HCT116 (cell line): Measurements from ENCODE around the gene RNF212. TPM values are rescaled to one million over a fixed set of nuclear protein-coding genes. Genes with fewer than 3 reads are reported as not detected.

Experiments
- ATAC-seq: fragments of 200-7000 bp; cut with Tn5 transposase; 2 replicates; pipeline ENCODE4 v1.9.1; 2020; ENCODE audit warnings: mild to moderate bottlenecking, moderate library complexity
- BruUV-seq: library from RNA; stranded (reverse); fragments of 400-500 nt; replicated peaks from 2 replicates; lab custom pipeline; 2021; lab: Mats Ljungman, UMichigan
- CTCF ChIA-PET: fragments of 300-600 bp; sonication (Branson Sonifier 250); formaldehyde crosslinking; loops from one replicate; lab custom pipeline; 2021; ENCODE audit warnings: antibody characterized with exemption; lab: Charles Lee
- POLR2A ChIA-PET: fragments of 300-600, 350-600 bp; sonication (Branson Sonifier 250); formaldehyde crosslinking; loops from one replicate; lab custom pipeline; 2021; ENCODE audit warnings: antibody characterized with exemption; lab: Charles Lee
- RAD21 ChIA-PET, 2 experiments: fragments of 300-600 bp; sonication (Branson Sonifier 250); formaldehyde crosslinking; loops; one replicate each; lab custom pipeline; 2023; ENCODE audit warnings: low total read pairs in 2 of 2; ENCODE audit not compliant: uncharacterized antibody in 2 of 2, unreplicated experiment in 2 of 2, low non-redundant PET in 1 of 2; lab: Charles Lee
- DNase-seq: peaks from one replicate; pipeline ENCODE4 v3.0.0-alpha.2; 2010; ENCODE audit warnings: low read depth, low spot score
- H2AFZ ChIP-seq: fragments of 200-600 bp; shearing (Covaris generic), sonication (generic); 2 replicates; pipeline ENCODE4 v1.6.1; 2017; ENCODE audit warnings: low read depth, mixed run types, mixed read lengths, antibody characterized with exemption, low read length; ENCODE audit not compliant: poor library complexity, severe bottlenecking
- H3K27ac ChIP-seq: 2 replicates; pipeline ENCODE4 v1.5.1; 2012; ENCODE audit warnings: low read depth, low read length
- H3K27me3 ChIP-seq: fragments of 200-600 bp; sonication (generic); 2 replicates; pipeline ENCODE4 v1.6.1; 2016; ENCODE audit warnings: mixed run types, low read length, mixed read lengths; ENCODE audit not compliant: insufficient read depth
- H3K36me3 ChIP-seq, 2 experiments: fragments of 200-500 bp in 1 of 2; fragments of 200-600 bp in 1 of 2; sonication (Bioruptor generic) in 1 of 2; sonication (generic) in 1 of 2; 2 replicates each; pipeline versions ENCODE4 v1.5.1 to v1.6.1; 2014 to 2016; ENCODE audit warnings: low read length in 2 of 2, inconsistent platforms in 1 of 2, mixed read lengths in 1 of 2, mixed run types in 1 of 2; ENCODE audit not compliant: insufficient read depth in 2 of 2, control insufficient read depth in 1 of 2
- H3K4me1 ChIP-seq, 2 experiments: fragments of 200-600 bp in 1 of 2; sonication (generic) in 1 of 2; 2 replicates each; pipeline versions ENCODE4 v1.5.1 to v1.6.1; 2012 to 2017; ENCODE audit warnings: low read length in 2 of 2, inconsistent platforms in 1 of 2, mild to moderate bottlenecking in 1 of 2, mixed read lengths in 1 of 2, mixed run types in 1 of 2, moderate library complexity in 1 of 2; ENCODE audit not compliant: insufficient read depth in 2 of 2, control insufficient read depth in 1 of 2
- H3K4me2 ChIP-seq: fragments of 200-600 bp; sonication (generic); 2 replicates; pipeline ENCODE4 v1.6.1; 2017; ENCODE audit warnings: mixed run types, low read length, mixed read lengths
- H3K4me3 ChIP-seq, 2 experiments: fragments of 200-600 bp in 1 of 2; sonication (generic) in 1 of 2; replicated peaks in 1 of 2; 2 replicates each; pipeline ENCODE4 v1.5.1; 2011 to 2016; ENCODE audit warnings: low read length in 2 of 2, control low read depth in 1 of 2, low read depth in 1 of 2, mild to moderate bottlenecking in 1 of 2, mixed read lengths in 1 of 2, mixed run types in 1 of 2
- H3K79me2 ChIP-seq: fragments of 200-600 bp; sonication (generic); 2 replicates; pipeline ENCODE4 v1.6.1; 2017; ENCODE audit warnings: mild to moderate bottlenecking, mixed run types, low read length, moderate library complexity, mixed read lengths; ENCODE audit not compliant: insufficient read depth
- H3K9ac ChIP-seq: fragments of 200-600 bp; sonication (generic); 2 replicates; pipeline ENCODE4 v1.6.1; 2016; ENCODE audit warnings: low read length, mixed read lengths
- H3K9me2 ChIP-seq: fragments of 200-600 bp; sonication (generic), shearing (Covaris generic); 2 replicates; pipeline ENCODE4 v1.6.1; 2017; ENCODE audit warnings: mixed run types, mild to moderate bottlenecking, moderate library complexity; ENCODE audit not compliant: insufficient read depth
- H3K9me3 ChIP-seq, 2 experiments: fragments of 200-500 bp in 1 of 2; fragments of 200-600 bp in 1 of 2; sonication (Bioruptor generic) in 1 of 2; sonication (generic) in 1 of 2; 2 replicates each; pipeline ENCODE4 v1.6.1; 2014 to 2017; ENCODE audit warnings: low read length in 2 of 2, mixed read lengths in 2 of 2, inconsistent platforms in 1 of 2, low read depth in 1 of 2, mild to moderate bottlenecking in 1 of 2, mixed run types in 1 of 2, moderate library complexity in 1 of 2; ENCODE audit not compliant: control insufficient read depth in 1 of 2, insufficient read depth in 1 of 2
- H4K20me1 ChIP-seq: fragments of 200-600 bp; sonication (generic), shearing (Covaris generic); 2 replicates; pipeline ENCODE4 v1.6.1; 2017; ENCODE audit warnings: mixed run types, mild to moderate bottlenecking, moderate library complexity; ENCODE audit not compliant: insufficient read depth
- CBX3 ChIP-seq: IDR thresholded peaks from 2 replicates; pipeline ENCODE4 v1.6.1; 2012; ENCODE audit warnings: low read depth
- CTCF ChIP-seq, 3 experiments: fragments of 200-600 bp in 1 of 3; sonication (generic) in 1 of 3; IDR thresholded peaks in 2 of 3; conservative IDR thresholded peaks in 1 of 3; 2 replicates each; pipeline ENCODE4 v1.5.1; 2012 to 2017; ENCODE audit warnings: low read depth in 2 of 3, low read length in 2 of 3, antibody characterized with exemption in 1 of 3, borderline replicate concordance in 1 of 3, control low read depth in 1 of 3, mild to moderate bottlenecking in 1 of 3, mixed read lengths in 1 of 3, mixed run types in 1 of 3, moderate library complexity in 1 of 3; ENCODE audit not compliant: insufficient read depth in 1 of 3
- EGR1 ChIP-seq: IDR thresholded peaks from 2 replicates; pipeline ENCODE4 v1.6.1; 2012; ENCODE audit warnings: low read depth
- ELF1 ChIP-seq: IDR thresholded peaks from 2 replicates; pipeline ENCODE4 v1.6.1; 2012; ENCODE audit warnings: low read depth, borderline replicate concordance
- EZH2 ChIP-seq: fragments of 200-600 bp; sonication (generic); IDR thresholded peaks from 2 replicates; pipeline ENCODE4 v1.6.1; 2017; ENCODE audit warnings: antibody characterized with exemption, mixed run types
- EZH2phosphoT487 ChIP-seq: fragments of 200-600 bp; IDR thresholded peaks from 2 replicates; pipeline ENCODE4 v1.6.1; 2018; ENCODE audit warnings: antibody characterized with exemption, borderline replicate concordance
- FOSL1 ChIP-seq: IDR thresholded peaks from 2 replicates; pipeline ENCODE4 v1.6.1; 2012; ENCODE audit warnings: low read depth
- JUND ChIP-seq: IDR thresholded peaks from 2 replicates; pipeline ENCODE4 v1.6.1; 2012
- POLR2A ChIP-seq: IDR thresholded peaks from 2 replicates; pipeline ENCODE4 v1.7.0; 2011; ENCODE audit warnings: borderline replicate concordance; ENCODE audit not compliant: insufficient read depth, insufficient read length; ENCODE audit errors: extremely low read depth
- POLR2AphosphoS5 ChIP-seq: IDR thresholded peaks from 2 replicates; pipeline ENCODE4 v1.6.1; 2011; ENCODE audit warnings: mild to moderate bottlenecking, low read depth, low read length, moderate library complexity
- SIN3A ChIP-seq: IDR thresholded peaks from 2 replicates; pipeline ENCODE4 v1.6.1; 2012; ENCODE audit warnings: low read depth
- SP1 ChIP-seq: IDR thresholded peaks from 2 replicates; pipeline ENCODE4 v1.6.1; 2012; ENCODE audit warnings: low read depth
- SRF ChIP-seq: IDR thresholded peaks from 2 replicates; pipeline ENCODE4 v1.6.1; 2012; ENCODE audit warnings: low read depth
- ZFX ChIP-seq: fragments of 450-650 bp; IDR thresholded peaks from 2 replicates; pipeline ENCODE4 v1.6.1; 2017
- ZNF274 ChIP-seq: fragments of 200-500 bp; sonication (Bioruptor generic); IDR thresholded peaks from 2 replicates; pipeline ENCODE4 v1.6.1; 2014; ENCODE audit warnings: mild to moderate bottlenecking, low read depth, low read length, inconsistent platforms
- intact Hi-C: fragments of 100-400 bp; cut with micrococcal nuclease; formaldehyde crosslinking; loops from 2 replicates; pipeline ENCODE4 v1.10.0; 2022
- total RNA-seq: library from RNA; stranded (reverse); gene quantifications from one replicate; pipeline ENCODE4 v1.2.1, GENCODE V29; 2021; ENCODE audit not compliant: unreplicated experiment

The RNF212 gene
- total RNA-seq, 1 experiment from 2014 or later, result not detected

GRCh38 chr4:1045193-1045594, 68.2 kb downstream of the RNF212 start:
- ATAC-seq, result no peak

DNA sequence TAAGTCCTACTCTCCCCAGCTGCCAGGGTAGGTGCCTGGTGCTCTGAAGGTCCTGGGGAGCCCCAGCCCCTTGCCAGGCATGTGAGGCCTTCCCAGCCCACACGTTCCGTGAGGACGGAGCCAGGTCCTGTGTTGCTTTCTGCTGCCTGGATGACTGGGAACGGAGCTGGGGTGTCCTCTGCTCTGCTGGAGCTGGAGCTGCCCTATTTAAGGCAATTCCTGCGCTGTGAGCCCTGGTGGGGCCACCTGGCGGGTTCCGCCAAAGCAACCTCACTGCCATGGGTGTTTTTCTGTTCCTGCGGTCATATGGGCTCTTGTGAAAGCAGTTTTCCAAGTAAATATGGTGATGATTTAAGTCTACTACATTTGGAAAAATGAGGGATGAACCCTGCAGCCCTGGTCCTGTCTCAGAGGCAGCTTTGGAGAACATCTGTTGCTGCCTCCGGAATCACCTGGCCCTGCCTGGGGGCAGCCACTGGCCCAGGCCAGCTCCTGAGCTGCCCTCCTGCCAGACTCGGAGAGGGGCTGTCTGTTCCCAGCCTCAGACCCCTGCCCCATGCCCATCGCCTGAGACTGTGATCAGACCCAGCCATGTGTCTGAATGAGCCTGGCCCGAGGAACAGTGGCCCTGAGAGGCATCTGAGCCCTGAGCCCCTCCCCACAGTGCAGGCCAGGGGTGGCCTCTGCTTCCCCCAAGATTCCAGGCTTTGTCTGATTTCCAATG, 68.7 kb downstream of the RNF212 start:
- DNase-seq (no peak), ATAC-seq (no peak)
- Histone ChIP-seq H3K9me2 (no peaks in the 10 kb centered on the region), H3K27me3 (no peaks in the 10 kb centered on the region), H3K4me1 (peaks cover 50 to 73% of the 10 kb centered on the region in 2 experiments), H3K9ac (peak overlapping the region; percentile 62), H3K4me2 (peak overlapping the region; percentile 99), H3K27ac (peak overlapping the region; percentile 79), H3K79me2 (no peaks in the 10 kb centered on the region), H2AFZ (no peak overlapping the region), H3K4me3 (no peak overlapping the region; a peak in 1 of 4 replicates), H4K20me1 (no peaks in the 10 kb centered on the region), H3K9me3 (no peaks in the 10 kb centered on the region), H3K36me3 (no peaks in the 10 kb centered on the region)
- ChIA-PET RAD21 (no interaction called here), CTCF (interaction anchor here (0.9 kb wide), 1 partner anchor 58 kb away, joined by 3 read pairs; the partner anchor contains the start of gene IDUA), POLR2A (no interaction called here)
- intact Hi-C loops, result no loop called here
- no TSS peak for BruUV-seq
- no peak for TF ChIP-seq EZH2
- no peak for TF ChIP-seq ZFX
- TF ChIP-seq CTCF (IDR thresholded peaks at IDR 0.05 in 2 of 3, conservative IDR thresholded peaks at IDR 0.05 in 1 of 3; ENCODE audit: borderline replicate concordance in 1 of 3, insufficient read depth in 1 of 3, low read depth in 2 of 3, low read length in 2 of 3), result no peak
- TF ChIP-seq JUND, result no peak
- no peak for TF ChIP-seq SRF
- TF ChIP-seq SP1, result no peak
- TF ChIP-seq EGR1, result no peak
- TF ChIP-seq CBX3, result no peak
- no peak for TF ChIP-seq FOSL1
- TF ChIP-seq ELF1, result no peak
- TF ChIP-seq SIN3A, result no peak
- TF ChIP-seq POLR2AphosphoS5, result no peak

More at GRCh38 chr4:1045193-1045594, 68.2 kb downstream of the RNF212 start:
- Histone ChIP-seq H3K79me2 (no peaks in the 10 kb centered on the region), H3K4me1 (peaks cover 44 to 67% of the 10 kb centered on the region in 2 experiments), H3K9me2 (no peaks in the 10 kb centered on the region), H4K20me1 (no peaks in the 10 kb centered on the region), H3K4me2 (peak overlapping the region; percentile 72), H3K36me3 (no peaks in the 10 kb centered on the region), H2AFZ (no peak overlapping the region), H3K9me3 (no peaks in the 10 kb centered on the region), H3K9ac (0 out of 2 replicates have a peak overlapping the region, but pooled peaks have one; percentile 7), H3K4me3 (no peak overlapping the region), H3K27ac (peak overlapping the region; percentile 79; the same call in 1 of the 2 replicates), H3K27me3 (no peaks in the 10 kb centered on the region)
- TF ChIP-seq EGR1, result no peak
- TF ChIP-seq ZNF274, result no peak
- TF ChIP-seq EZH2phosphoT487, result no peak
- TF ChIP-seq POLR2A, result no peak
- TF ChIP-seq POLR2AphosphoS5, result no peak; the same call in 1 of the 2 replicates
- RAD21 ChIA-PET, result no interaction called here
- no peak for DNase-seq
- POLR2A ChIA-PET, result no interaction called here
- BruUV-seq, result no TSS peak
- intact Hi-C loops, result no loop called here
- CTCF ChIA-PET, result no interaction called here
